ENCODE measurements around the gene CHD9.

GRCh38 chr16:53211253-53211652, 156.5 kb downstream of the CHD9 start:
- TF ChIP-seq POLR2AphosphoS5 (IDR thresholded peaks at IDR 0.05; ENCODE audit: low read depth, low read length): no peak
- no peak for TF ChIP-seq SIN3A (IDR thresholded peaks at IDR 0.05; ENCODE audit: borderline replicate concordance, insufficient read depth, low read length)
- TF ChIP-seq REST (IDR thresholded peaks at IDR 0.05; ENCODE audit: insufficient read depth in 1 of 2, low read depth in 2 of 2, low read length in 2 of 2): no peak
- TF ChIP-seq FOXP2 (optimal IDR thresholded peaks at IDR 0.05; ENCODE audit: borderline replicate concordance, extremely low read depth, extremely low read length, insufficient read depth): no peak

Data from PFSK-1 (cell line).